Pancreas (tissue), 10 donors: ENCODE results near the gene MAP1LC3A. TPM values are rescaled to one million over a fixed set of nuclear protein-coding genes. Genes with fewer than 3 reads are reported as not detected.

Experiments used
- ATAC-seq, 4 donors: fragments of 200-7000 bp; cut with Tn5 transposase; one replicate each; pipeline versions ENCODE4 v1.8.0 to v1.9.1; 2020; ENCODE audit warnings: mild to moderate bottlenecking in 4 of 4, moderate library complexity in 4 of 4
- DNase-seq, 6 donors: peaks; one replicate each; pipeline ENCODE4 v3.0.0-alpha.2; 2020
- FAIRE-seq: peaks from 2 replicates; lab custom pipeline; 2012; peaks lifted over from hg19 to GRCh38; lab: Jason Lieb, UNC
- H3K27ac ChIP-seq, 4 donors: fragments of 200-600 bp; sonication (generic); 1 replicate in 3 of 4; 2 replicates in 1 of 4; pipeline versions ENCODE4 v1.5.0 to v1.8.0; 2020
- H3K27me3 ChIP-seq, 4 donors: fragments of 200-600 bp; one replicate each; pipeline ENCODE4 v1.8.0; 2021
- H3K36me3 ChIP-seq, 3 donors: fragments of 200-600 bp; sonication (generic) in 1 of 3; one replicate each; pipeline versions ENCODE4 v1.5.0 to v1.8.0; 2020 to 2021
- H3K4me1 ChIP-seq, 3 donors: fragments of 200-600 bp; one replicate each; pipeline ENCODE4 v1.8.0; 2021
- H3K4me3 ChIP-seq, 4 donors: fragments of 200-600 bp; sonication (generic) in 2 of 4; one replicate each; pipeline versions ENCODE4 v1.5.0 to v1.8.0; 2020 to 2021
- H3K9me3 ChIP-seq, 4 donors: fragments of 200-600 bp; one replicate each; pipeline ENCODE4 v1.8.0; 2021
- WGBS, 2 donors: extraction: QIAGEN DNeasy Blood & Tissue Kit; methylation state at CpG; one replicate each; pipeline ENCODE4 v1.1.7; 2013; 5-methylcytosine and 5-hydroxymethylcytosine counted together
- intact Hi-C, 3 donors: fragments of 100-400 bp; cut with DNase I; formaldehyde crosslinking; loops; one replicate each; pipeline versions ENCODE4 v1.11.1 to v1.14.2; 2022
- polyA plus RNA-seq, 2 donors: library from polyadenylated mRNA; stranded (reverse); fragments of 200-250 nt; gene quantifications; one replicate each; pipeline ENCODE4 v1.2.3, GENCODE V29; 2013
- total RNA-seq, 6 donors: library from RNA; stranded (reverse); fragmentation: NEBNext Ultra II Directional in 4 of 6; extraction: Animal tissue kit (Norgen Biotek cat#: 25700) in 4 of 6; gene quantifications; one replicate each; pipeline versions ENCODE4 v1.2.1 to v1.2.4, GENCODE V29; 2021 to 2023
- TF ChIP-seq, protein P1 (sequence below), 4 donors: fragments of 200-600 bp; sonication (generic) in 3 of 4; IDR thresholded peaks; one replicate each; pipeline versions ENCODE4 v1.5.0 to v1.8.0; 2021; ENCODE audit warnings: antibody characterized with exemption in 4 of 4
- donor health status: healthy with polysubstance abuse.
- donor health status: DM: no; HTN: no; CAD: no; lungs with moderate emphysema.
- donor health status: DM: no; HTN: no; CAD: no.
- donor health status: control.
- donor health status: control.
- donor health status: Bipolar disorder and iron deficiency.
- donor health status: DM: yes; HTN: yes; CAD: no.
- donor health status: DM: no; HTN: no; CAD: no.
- donor health status: DM: no; HTN: no; CAD: no.
- donor health status: DM: yes; HTN: yes; CAD: no.

The MAP1LC3A gene
- total and polyA plus RNA-seq, 8 donors = 9.4 to 94.2 (median 14.0) TPM

GRCh38 chr20:34553366-34553867 is 5.1 kb upstream of the MAP1LC3A start:
- intact Hi-C loops = no loop called here
- peak; percentile 81 to 90 (median 85) for ATAC-seq

DNA sequence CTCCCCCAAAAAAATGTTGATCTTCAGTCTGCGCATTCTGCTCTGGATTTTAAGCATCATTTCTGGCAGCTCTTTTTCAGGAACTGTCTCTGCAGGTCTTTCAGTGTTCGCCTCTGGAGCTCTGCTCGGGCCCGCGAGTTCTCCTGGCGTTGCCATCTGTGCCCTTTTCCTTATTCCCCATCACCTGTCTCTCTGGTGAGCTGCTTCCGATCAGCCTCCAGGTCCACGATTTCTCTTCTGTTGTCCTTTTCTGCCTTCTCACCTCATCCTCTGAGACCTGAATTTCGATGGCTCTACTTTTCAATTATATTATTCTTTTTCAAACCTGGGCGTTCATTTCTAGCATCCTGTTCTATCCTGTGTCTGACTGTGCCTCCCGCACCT is 590 bp upstream of the MAP1LC3A start:
- no peaks in the 10 kb centered on the region for H3K27me3 ChIP-seq
- peaks cover 4 to 14% (median 14%) of the 10 kb centered on the region in 3 donors for H3K4me1 ChIP-seq
- H3K9me3 ChIP-seq = no peaks in the 10 kb centered on the region
- H3K27ac ChIP-seq = peak overlapping the region; percentile 80 to 89 (median 89)
- DNase-seq (no peak), FAIRE-seq (no peak), ATAC-seq (peak in 2 of 4 donors; percentile 11 to 24)
- TF ChIP-seq, protein P1, sequence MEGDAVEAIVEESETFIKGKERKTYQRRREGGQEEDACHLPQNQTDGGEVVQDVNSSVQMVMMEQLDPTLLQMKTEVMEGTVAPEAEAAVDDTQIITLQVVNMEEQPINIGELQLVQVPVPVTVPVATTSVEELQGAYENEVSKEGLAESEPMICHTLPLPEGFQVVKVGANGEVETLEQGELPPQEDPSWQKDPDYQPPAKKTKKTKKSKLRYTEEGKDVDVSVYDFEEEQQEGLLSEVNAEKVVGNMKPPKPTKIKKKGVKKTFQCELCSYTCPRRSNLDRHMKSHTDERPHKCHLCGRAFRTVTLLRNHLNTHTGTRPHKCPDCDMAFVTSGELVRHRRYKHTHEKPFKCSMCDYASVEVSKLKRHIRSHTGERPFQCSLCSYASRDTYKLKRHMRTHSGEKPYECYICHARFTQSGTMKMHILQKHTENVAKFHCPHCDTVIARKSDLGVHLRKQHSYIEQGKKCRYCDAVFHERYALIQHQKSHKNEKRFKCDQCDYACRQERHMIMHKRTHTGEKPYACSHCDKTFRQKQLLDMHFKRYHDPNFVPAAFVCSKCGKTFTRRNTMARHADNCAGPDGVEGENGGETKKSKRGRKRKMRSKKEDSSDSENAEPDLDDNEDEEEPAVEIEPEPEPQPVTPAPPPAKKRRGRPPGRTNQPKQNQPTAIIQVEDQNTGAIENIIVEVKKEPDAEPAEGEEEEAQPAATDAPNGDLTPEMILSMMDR (IDR thresholded peaks at IDR 0.05) = no peak
- WGBS, 2 donors = 10 to 13% methylated on average over 11 of the region's 11 CpGs
- no peaks in the 10 kb centered on the region for H3K36me3 ChIP-seq
- intact Hi-C loops = no loop called here
- peak overlapping the region; percentile 58 to 63 (median 60) for H3K4me3 ChIP-seq

More at GRCh38 chr20:34553366-34553867, 5.1 kb upstream of the MAP1LC3A start:
- FAIRE-seq (no peak), DNase-seq (peak in 5 of 6 donors; percentile 78 to 82 (median 81))
- 9 to 22% methylated on average over 4 of the region's 4 CpGs for WGBS, 2 donors
- H3K4me1 ChIP-seq = peaks cover 4 to 18% (median 17%) of the 10 kb centered on the region in 3 donors
- H3K4me3 ChIP-seq = no peak overlapping the region
- peak overlapping the region in 3 of 4 donors; percentile 5 to 27 (median 26) for H3K27ac ChIP-seq
- TF ChIP-seq, protein P1 (IDR thresholded peaks at IDR 0.05) = no peak
- H3K36me3 ChIP-seq = no peaks in the 10 kb centered on the region
- no peaks in the 10 kb centered on the region for H3K9me3 ChIP-seq
- H3K27me3 ChIP-seq = no peaks in the 10 kb centered on the region

GRCh38 chr20:34559311-34560140 is 1.0 kb downstream of the MAP1LC3A start:
- Histone ChIP-seq H3K4me3 (peak overlapping the region in 2 of 4 donors; percentile 58 to 63), H3K27me3 (no peaks in the 10 kb centered on the region), H3K36me3 (no peaks in the 10 kb centered on the region), H3K4me1 (peaks cover 0 to 7% (median 5%) of the 10 kb centered on the region in 3 donors), H3K9me3 (no peaks in the 10 kb centered on the region), H3K27ac (peak overlapping the region; percentile 80 to 89 (median 89))
- TF ChIP-seq, protein P1 (IDR thresholded peaks at IDR 0.05) = no peak
- peak in 1 of 4 donors; percentile 4 for ATAC-seq
- 69 to 74% methylated on average over 39 to 43 of the region's 43 CpGs for WGBS, 2 donors
- no peak for FAIRE-seq
- peak in 3 of 6 donors; percentile 34 to 87 (median 56) for DNase-seq
- intact Hi-C loops = no loop called here

GRCh38 chr20:34560141-34560523 is 1.6 kb downstream of the MAP1LC3A start:
- H3K4me1 ChIP-seq = peaks cover 0 to 7% (median 5%) of the 10 kb centered on the region in 3 donors
- DNase-seq = peak in 2 of 6 donors; percentile 50 to 78
- no peaks in the 10 kb centered on the region for H3K9me3 ChIP-seq

More at GRCh38 chr20:34560141-34560523, 1.6 kb downstream of the MAP1LC3A start:
- WGBS, 2 donors = 76 to 78% methylated on average over 12 of the region's 12 CpGs
- intact Hi-C loops = no loop called here
- no peaks in the 10 kb centered on the region for H3K27me3 ChIP-seq
- no peak for FAIRE-seq
- no peaks in the 10 kb centered on the region for H3K36me3 ChIP-seq
- no peak overlapping the region for H3K27ac ChIP-seq
- H3K4me3 ChIP-seq = no peak overlapping the region
- TF ChIP-seq, protein P1 (IDR thresholded peaks at IDR 0.05) = no peak
- ATAC-seq = no peak
